CD14-positive monocyte (primary cell): ENCODE measurements around the gene FPR3. TPM values are rescaled to one million over a fixed set of nuclear protein-coding genes. Genes with fewer than 3 reads are reported as not detected.

Source experiments
- DNase-seq, 3 donors: peaks; one replicate each; pipeline ENCODE4 v3.0.0-alpha.2; 2011 to 2022
- H2AFZ ChIP-seq: 2 replicates; pipeline ENCODE4 v1.6.0; 2012; ENCODE audit warnings: mild to moderate bottlenecking, low read depth, low read length, inconsistent platforms; ENCODE audit not compliant: insufficient read depth, poor library complexity, severe bottlenecking
- H3K27ac ChIP-seq, 2 donors: 1 replicate in 1 of 2; 2 replicates in 1 of 2; pipeline ENCODE4 v1.5.1; 2012 to 2013; ENCODE audit warnings: low read length in 2 of 2, control low read depth in 1 of 2, inconsistent platforms in 1 of 2, low read depth in 1 of 2, mild to moderate bottlenecking in 1 of 2
- H3K27me3 ChIP-seq, 2 donors: one replicate each; pipeline versions ENCODE4 v1.6.0 to v1.6.1; 2011 to 2013; ENCODE audit warnings: low read length in 2 of 2; ENCODE audit not compliant: control insufficient read depth in 2 of 2, insufficient read depth in 2 of 2
- H3K36me3 ChIP-seq, 2 donors: replicated peaks in 1 of 2; 1 replicate in 1 of 2; 2 replicates in 1 of 2; pipeline versions ENCODE4 v1.5.1 to v1.6.1; 2012 to 2013; ENCODE audit warnings: low read length in 2 of 2, control low read depth in 1 of 2, inconsistent platforms in 1 of 2, mild to moderate bottlenecking in 1 of 2; ENCODE audit not compliant: insufficient read depth in 2 of 2, control insufficient read depth in 1 of 2
- H3K4me1 ChIP-seq, 2 donors: 1 replicate in 1 of 2; 2 replicates in 1 of 2; pipeline versions ENCODE4 v1.5.1 to v1.6.1; 2012 to 2013; ENCODE audit warnings: low read length in 2 of 2, control low read depth in 1 of 2, inconsistent platforms in 1 of 2, mild to moderate bottlenecking in 1 of 2, moderate library complexity in 1 of 2; ENCODE audit not compliant: insufficient read depth in 2 of 2, control insufficient read depth in 1 of 2
- H3K4me2 ChIP-seq: replicated peaks from 2 replicates; pipeline ENCODE3; 2012; ENCODE audit warnings: low read length, moderate library complexity, mild to moderate bottlenecking; ENCODE audit not compliant: poor library complexity, severe bottlenecking; ENCODE audit errors: extremely low read depth
- H3K4me3 ChIP-seq, 3 experiments: fragments of 200-600 bp in 1 of 3; sonication (generic) in 1 of 3; replicated peaks in 1 of 3; 1 replicate in 2 of 3; 2 replicates in 1 of 3; pipeline ENCODE4 v1.5.1; 2011 to 2013; ENCODE audit warnings: low read length in 3 of 3, mild to moderate bottlenecking in 3 of 3, control low read depth in 2 of 3, low read depth in 2 of 3, inconsistent platforms in 1 of 3, moderate library complexity in 1 of 3
- H3K79me2 ChIP-seq: 2 replicates; pipeline ENCODE4 v1.6.0; 2012; ENCODE audit warnings: mild to moderate bottlenecking, control low read depth, inconsistent platforms, low read length, moderate library complexity; ENCODE audit not compliant: insufficient read depth
- H3K9ac ChIP-seq: 2 replicates; pipeline ENCODE4 v1.6.0; 2017; ENCODE audit warnings: low read length, mild to moderate bottlenecking; ENCODE audit not compliant: insufficient read depth, poor library complexity, severe bottlenecking
- H3K9me3 ChIP-seq, 2 donors: replicated peaks in 1 of 2; 1 replicate in 1 of 2; 2 replicates in 1 of 2; pipeline versions ENCODE4 v1.5.1 to v1.6.1; 2012 to 2013; ENCODE audit warnings: low read length in 2 of 2, control low read depth in 1 of 2; ENCODE audit not compliant: control insufficient read depth in 1 of 2, insufficient read depth in 1 of 2
- H4K20me1 ChIP-seq: 2 replicates; pipeline ENCODE4 v1.6.0; 2012; ENCODE audit warnings: mild to moderate bottlenecking, low read length, control low read depth, moderate library complexity; ENCODE audit not compliant: insufficient read depth
- H3K27ac Mint-ChIP-seq, 7 donors: one replicate each; pipeline ENCODE4 v1.8.0; 2020; ENCODE audit warnings: mild to moderate bottlenecking in 7 of 7, mixed read lengths in 7 of 7, moderate library complexity in 6 of 7, inconsistent platforms in 2 of 7
- H3K27me3 Mint-ChIP-seq, 3 donors: one replicate each; pipeline ENCODE4 v1.8.0; 2021 to 2022; ENCODE audit warnings: low read depth in 3 of 3, mild to moderate bottlenecking in 3 of 3, mixed read lengths in 3 of 3, moderate library complexity in 3 of 3, inconsistent platforms in 1 of 3
- H3K36me3 Mint-ChIP-seq, 2 donors: one replicate each; pipeline ENCODE4 v1.8.0; 2020; ENCODE audit warnings: mixed read lengths in 2 of 2, inconsistent platforms in 1 of 2, mild to moderate bottlenecking in 1 of 2
- H3K4me1 Mint-ChIP-seq: one replicate; pipeline ENCODE4 v1.8.0; 2020; ENCODE audit warnings: mild to moderate bottlenecking, mixed read lengths
- H3K4me3 Mint-ChIP-seq, 2 donors: one replicate each; pipeline ENCODE4 v1.8.0; 2020; ENCODE audit warnings: mild to moderate bottlenecking in 2 of 2, mixed read lengths in 2 of 2, moderate library complexity in 1 of 2
- H3K9me3 Mint-ChIP-seq, 7 donors: one replicate each; pipeline ENCODE4 v1.8.0; 2020 to 2022; ENCODE audit warnings: mixed read lengths in 7 of 7, mild to moderate bottlenecking in 6 of 7, moderate library complexity in 6 of 7, inconsistent platforms in 2 of 7
- CTCF ChIP-seq: fragments of 200-600 bp; IDR thresholded peaks from one replicate; pipeline ENCODE4 v1.8.0; 2022; ENCODE audit warnings: antibody characterized with exemption, mild to moderate bottlenecking
- WGBS: methylation state at CpG from one replicate; pipeline ENCODE4 v1.1.5; 2013; ENCODE audit warnings: missing lambda C conversion rate; ENCODE audit not compliant: insufficient coverage; 5-methylcytosine and 5-hydroxymethylcytosine counted together
- intact Hi-C, 2 donors: fragments of 100-400 bp; cut with micrococcal nuclease; formaldehyde crosslinking; loops; one replicate each; pipeline versions ENCODE4 v1.15.0 to v1.15.1; 2023
- polyA plus RNA-seq, 3 donors: library from polyadenylated mRNA; depleted of rRNA in 1 of 3; unstranded in 2 of 3; stranded (reverse) in 1 of 3; fragments of 300-500 nt in 2 of 3; fragments of >200 nt in 1 of 3; fragmentation: Illumina TruSeq in 2 of 3; gene quantifications; 1 replicate in 2 of 3; 2 replicates in 1 of 3; pipeline ENCODE4 v1.2.3, GENCODE V29; 2012 to 2021

The FPR3 gene
- polyA plus RNA-seq, 3 donors, result 1.4 to 3.8 (median 3.5) TPM

GRCh38 chr19:51820831-51821446 lies 26.0 kb downstream of the FPR3 start:
- DNase-seq, result peak; percentile 74 to 88 (median 77)
- peaks cover 0 to 8% (median 2%) of the 10 kb centered on the region in 7 donors for H3K9me3 Mint-ChIP-seq
- no peaks in the 10 kb centered on the region for H3K9me3 ChIP-seq
- peak overlapping the region in 1 of 3 experiments; percentile 36 for H3K4me3 ChIP-seq
- no peak for TF ChIP-seq CTCF
- no peaks in the 10 kb centered on the region for H3K27me3 ChIP-seq
- intact Hi-C loops, result loop anchor here in 1 of 2 donors (5.0 to 10.0 kb wide), 2 partner anchors 154 to 396 kb away; no protein-coding TSS in a partner anchor
- H3K4me3 Mint-ChIP-seq, result no peak overlapping the region
- H3K27ac Mint-ChIP-seq, result peak overlapping the region; percentile 97 to 99 (median 98)
- H3K4me1 ChIP-seq, result peaks cover 97 to 99% of the 10 kb centered on the region in 2 donors
- H4K20me1 ChIP-seq, result no peaks in the 10 kb centered on the region
- peaks cover 11 to 19% of the 10 kb centered on the region in 2 donors for H3K36me3 Mint-ChIP-seq
- H3K9ac ChIP-seq, result peak overlapping the region; percentile 67
- no peak overlapping the region for H2AFZ ChIP-seq
- H3K4me1 Mint-ChIP-seq, result peaks cover 92% of the 10 kb centered on the region
- peak overlapping the region; percentile 37 for H3K4me2 ChIP-seq
- H3K27me3 Mint-ChIP-seq, result peaks cover 0 to 8% (median 2%) of the 10 kb centered on the region in 3 donors
- no peaks in the 10 kb centered on the region for H3K36me3 ChIP-seq
- H3K79me2 ChIP-seq, result no peaks in the 10 kb centered on the region
- WGBS, result 53% methylated on average over 3 of the region's 7 CpGs
- peak overlapping the region; percentile 60 to 99 for H3K27ac ChIP-seq

- Histone ChIP-seq H3K4me2 (peak overlapping the region; percentile 37), H3K27ac (peak overlapping the region; percentile 60 to 99), H3K79me2 (no peaks in the 10 kb centered on the region), H3K4me3 (peak overlapping the region in 1 of 3 experiments; percentile 36), H3K4me1 (peaks cover 92 to 94% of the 10 kb centered on the region in 2 donors), H3K36me3 (no peaks in the 10 kb centered on the region), H4K20me1 (no peaks in the 10 kb centered on the region), H2AFZ (no peak overlapping the region), H3K9me3 (no peaks in the 10 kb centered on the region), H3K27me3 (no peaks in the 10 kb centered on the region), H3K9ac (peak overlapping the region; percentile 67)
- peak in 2 of 3 donors; percentile 64 to 87 for DNase-seq
- Mint-ChIP-seq H3K4me1 (peaks cover 92% of the 10 kb centered on the region), H3K27me3 (peaks cover 0 to 8% (median 2%) of the 10 kb centered on the region in 3 donors), H3K4me3 (no peak overlapping the region), H3K27ac (peak overlapping the region; percentile 97 to 99 (median 98)), H3K36me3 (peaks cover 15 to 22% of the 10 kb centered on the region in 2 donors), H3K9me3 (peaks cover under 1 to 11% (median 2%) of the 10 kb centered on the region in 7 donors)
- 14% methylated on average over 1 of the region's 3 CpGs for WGBS
- TF ChIP-seq CTCF, result no peak
- intact Hi-C loops, result loop anchor here in 1 of 2 donors (5.0 to 10.0 kb wide), 2 partner anchors 154 to 397 kb away; no protein-coding TSS in a partner anchor
Observed at GRCh38 chr19:51821456-51821855, 26.5 kb downstream of the FPR3 start.
